ENCODE measurements around the gene SPECC1L.
"Not testable (repeated sequence)": the region's sequence is repeated elsewhere in the genome, so short reads cannot be mapped to it uniquely, and the experiment has no call there.

GRCh38 chr22:24264329-24264896 is 6.2 kb upstream of the SPECC1L start:
- TF ChIP-seq, protein P1, sequence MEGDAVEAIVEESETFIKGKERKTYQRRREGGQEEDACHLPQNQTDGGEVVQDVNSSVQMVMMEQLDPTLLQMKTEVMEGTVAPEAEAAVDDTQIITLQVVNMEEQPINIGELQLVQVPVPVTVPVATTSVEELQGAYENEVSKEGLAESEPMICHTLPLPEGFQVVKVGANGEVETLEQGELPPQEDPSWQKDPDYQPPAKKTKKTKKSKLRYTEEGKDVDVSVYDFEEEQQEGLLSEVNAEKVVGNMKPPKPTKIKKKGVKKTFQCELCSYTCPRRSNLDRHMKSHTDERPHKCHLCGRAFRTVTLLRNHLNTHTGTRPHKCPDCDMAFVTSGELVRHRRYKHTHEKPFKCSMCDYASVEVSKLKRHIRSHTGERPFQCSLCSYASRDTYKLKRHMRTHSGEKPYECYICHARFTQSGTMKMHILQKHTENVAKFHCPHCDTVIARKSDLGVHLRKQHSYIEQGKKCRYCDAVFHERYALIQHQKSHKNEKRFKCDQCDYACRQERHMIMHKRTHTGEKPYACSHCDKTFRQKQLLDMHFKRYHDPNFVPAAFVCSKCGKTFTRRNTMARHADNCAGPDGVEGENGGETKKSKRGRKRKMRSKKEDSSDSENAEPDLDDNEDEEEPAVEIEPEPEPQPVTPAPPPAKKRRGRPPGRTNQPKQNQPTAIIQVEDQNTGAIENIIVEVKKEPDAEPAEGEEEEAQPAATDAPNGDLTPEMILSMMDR (IDR thresholded peaks at IDR 0.05), result not testable (repeated sequence)
- TF ChIP-seq POLR2A (IDR thresholded peaks at IDR 0.05), result not testable (repeated sequence)

All from body of pancreas (tissue), 4 donors.